ENCODE data around the gene PTAR1.
"Not testable (repeated sequence)": the region's sequence is repeated elsewhere in the genome, so short reads cannot be mapped to it uniquely, and the experiment has no call there.

The PTAR1 gene

GRCh38 chr9:69759421-69760277, at the start of gene PTAR1:
TSS of gene PTAR1 (minus strand) at chr9:69760011. CDS start at chr9:69759938, 73 bp downstream.
- DNase-seq, result peak; percentile 95

GRCh38 chr9:69809304-69809863, 49.6 kb upstream of the PTAR1 start:
- peak; percentile 31 for DNase-seq

- DNase-seq, result peak; percentile 44
Observed at GRCh38 chr9:69806627-69807026, 46.8 kb upstream of the PTAR1 start.

- DNase-seq, result peak; percentile 57
Observed at GRCh38 chr9:69805962-69806515, 46.2 kb upstream of the PTAR1 start.

DNA sequence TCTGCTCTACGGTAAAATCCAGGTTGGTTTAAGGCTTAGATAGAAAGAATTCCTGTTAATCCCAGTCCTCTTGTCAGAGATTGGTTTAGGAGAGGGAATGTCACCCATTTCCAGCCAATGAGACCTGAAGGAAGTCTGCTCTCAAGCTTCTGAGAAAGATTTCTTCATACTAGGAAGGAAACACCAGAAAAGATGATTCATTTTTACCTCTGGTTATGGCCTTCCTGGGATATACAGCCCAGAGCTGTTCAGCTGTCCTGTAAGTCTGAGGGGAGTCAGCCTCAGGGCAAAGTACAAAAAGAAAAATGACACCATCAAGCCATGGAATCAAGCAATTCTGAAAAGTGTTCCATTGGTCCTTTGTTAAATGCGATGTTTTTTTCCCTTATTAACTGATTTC, 42.2 kb upstream of the PTAR1 start:
- no peak for DNase-seq

DNA sequence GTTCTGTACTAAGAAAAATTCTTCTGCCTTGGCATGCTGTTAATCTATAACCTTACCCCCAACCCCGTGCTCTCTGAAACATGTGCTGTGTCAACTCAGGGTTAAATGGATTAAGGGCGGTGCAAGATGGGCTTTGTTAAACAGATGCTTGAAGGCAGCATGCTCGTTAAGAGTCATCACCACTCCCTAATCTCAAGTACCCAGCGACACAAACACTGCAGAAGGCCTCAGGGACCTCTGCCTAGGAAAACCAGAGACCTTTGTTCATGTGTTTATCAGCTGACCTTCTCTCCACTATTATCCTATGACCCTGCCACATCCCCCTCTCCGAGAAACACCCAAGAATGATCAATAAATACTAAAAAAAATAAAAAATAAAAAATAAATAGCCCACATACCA, 40.2 kb upstream of the PTAR1 start:
- DNase-seq, result not testable (repeated sequence)

GRCh38 chr9:69799521-69799920, 39.7 kb upstream of the PTAR1 start:
- not testable (repeated sequence) for DNase-seq

DNA sequence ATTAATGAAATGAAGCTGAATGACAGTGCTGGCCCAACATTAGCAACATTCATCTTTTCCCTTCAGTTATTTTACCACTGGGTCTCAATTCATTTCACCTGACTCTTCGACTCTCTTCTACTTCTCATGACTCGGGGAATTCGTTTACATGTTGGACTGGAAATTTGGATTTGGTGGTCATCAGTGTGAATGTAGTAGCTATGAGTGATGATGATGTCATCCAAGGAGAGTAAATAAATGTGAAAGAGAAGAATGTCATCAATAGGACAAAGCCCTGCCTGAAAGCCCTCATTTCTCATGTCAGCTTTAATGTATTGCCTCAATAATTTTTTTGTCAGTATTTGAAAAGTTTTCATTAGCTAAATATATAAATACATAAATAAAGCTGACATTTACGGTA, 38.9 kb upstream of the PTAR1 start:
- DNase-seq, result no peak

DNA sequence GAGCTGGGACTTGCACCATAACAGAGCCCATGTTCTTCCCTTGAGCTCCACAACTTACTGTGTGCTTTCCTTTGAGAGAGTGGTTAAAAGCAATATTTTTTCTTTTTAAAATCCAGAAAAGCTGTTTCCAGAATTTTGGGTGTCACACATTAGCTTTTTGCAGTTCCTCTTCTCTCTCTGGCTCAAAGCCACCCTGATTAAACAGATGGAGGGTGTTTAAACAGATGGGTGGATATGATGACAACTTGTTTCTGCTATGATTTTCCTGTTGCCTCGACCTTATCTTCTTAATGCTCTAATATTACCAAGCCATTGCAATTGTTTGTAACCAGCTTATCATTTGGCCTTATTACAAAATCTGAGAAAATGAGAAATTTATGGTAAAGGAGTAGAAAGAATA, 37.9 kb upstream of the PTAR1 start:
- peak; percentile 30 for DNase-seq

GRCh38 chr9:69794356-69794755, 34.5 kb upstream of the PTAR1 start:
- no peak for DNase-seq

DNA sequence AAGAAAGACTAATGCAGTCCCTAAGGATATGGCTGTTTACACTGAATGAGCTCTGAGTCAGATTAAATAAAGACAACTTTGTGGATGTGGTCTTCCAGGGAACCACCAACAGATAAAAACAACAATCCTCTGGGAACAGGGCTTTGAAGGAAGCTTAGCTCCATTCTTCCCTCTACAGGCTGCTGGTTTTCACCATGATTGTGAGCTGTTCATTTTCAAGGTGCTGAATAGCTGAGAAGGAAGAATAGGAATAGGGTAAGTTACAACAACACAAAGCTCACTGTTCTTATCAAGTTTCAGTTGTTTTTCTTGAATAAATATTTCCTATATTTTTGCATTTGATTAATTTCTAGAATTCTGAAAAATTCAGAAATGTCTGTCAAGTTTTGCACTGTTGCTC, 25.9 kb upstream of the PTAR1 start:
- DNase-seq, result no peak

GRCh38 chr9:69773258-69773657, 13.4 kb upstream of the PTAR1 start:
- no peak for DNase-seq

DNA sequence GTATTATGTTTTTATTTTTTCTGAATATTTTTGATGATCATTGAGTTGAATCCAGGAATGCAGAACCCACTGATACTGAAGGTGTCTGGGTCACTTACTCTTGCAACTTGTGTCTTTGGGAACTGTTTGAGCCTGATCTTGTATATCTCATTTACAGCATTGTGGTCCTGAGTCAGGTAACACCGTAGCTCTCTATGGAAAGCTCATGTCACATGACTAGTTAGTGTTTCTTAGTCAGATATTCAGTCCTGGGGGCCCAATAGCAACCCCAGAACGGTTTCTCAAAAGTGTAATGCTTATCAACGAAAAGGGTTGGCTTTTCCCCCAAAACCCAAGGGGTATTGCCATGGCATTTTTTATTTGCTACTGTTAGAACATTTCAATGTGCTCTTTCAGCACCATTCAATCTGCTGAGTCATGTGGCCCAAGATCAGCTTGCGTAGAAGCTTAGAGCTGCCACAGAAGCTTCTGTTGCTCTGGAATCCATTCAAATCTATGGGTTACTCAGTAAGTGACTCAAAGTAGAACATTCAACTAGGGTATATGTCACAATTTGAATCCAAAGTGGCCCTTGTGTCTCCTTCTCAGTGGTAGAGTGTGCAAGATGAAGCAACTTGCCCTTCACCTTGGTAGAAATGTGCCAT, 12.1 kb upstream of the PTAR1 start:
- DNase-seq, result peak; percentile 47

DNA sequence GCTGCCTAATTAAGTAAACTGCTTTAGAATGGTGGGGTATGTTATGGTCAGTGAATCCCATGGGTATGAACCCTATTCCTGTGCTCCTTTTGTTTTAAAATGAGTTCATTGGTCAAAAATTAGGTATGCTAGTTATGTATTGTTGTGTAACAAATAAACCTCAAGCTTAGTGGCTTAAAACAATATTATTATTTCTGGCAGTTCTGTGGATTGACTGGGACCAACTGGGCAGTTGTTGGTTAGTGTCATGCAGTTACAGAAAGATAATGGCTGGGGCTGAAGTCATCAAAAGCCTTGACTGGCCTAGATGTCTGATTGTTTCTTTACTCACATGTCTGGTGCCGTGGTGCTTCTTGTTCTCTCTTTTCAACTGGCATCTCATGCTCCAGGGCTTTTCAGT, 8.9 kb upstream of the PTAR1 start:
- no peak for DNase-seq

DNA sequence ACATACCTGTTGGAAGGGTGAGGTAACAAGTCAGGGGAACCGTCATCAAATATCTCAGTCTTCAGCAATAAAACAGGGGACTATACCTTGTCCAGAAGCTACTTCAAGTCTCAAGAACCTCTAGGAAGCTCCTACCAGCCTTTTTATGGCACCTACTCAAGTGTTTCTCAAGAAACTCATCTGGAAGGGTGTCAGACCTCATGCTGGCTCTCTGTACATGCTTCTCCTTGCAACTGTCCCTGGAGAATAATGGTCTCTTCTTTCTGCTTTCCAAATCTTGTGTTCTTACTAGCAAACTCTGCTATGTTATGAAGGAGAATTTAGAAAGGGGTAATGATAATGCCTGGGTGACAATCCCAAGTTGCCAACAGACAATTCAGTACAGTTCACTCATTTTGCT, 8.3 kb upstream of the PTAR1 start:
- no peak for DNase-seq

DNA sequence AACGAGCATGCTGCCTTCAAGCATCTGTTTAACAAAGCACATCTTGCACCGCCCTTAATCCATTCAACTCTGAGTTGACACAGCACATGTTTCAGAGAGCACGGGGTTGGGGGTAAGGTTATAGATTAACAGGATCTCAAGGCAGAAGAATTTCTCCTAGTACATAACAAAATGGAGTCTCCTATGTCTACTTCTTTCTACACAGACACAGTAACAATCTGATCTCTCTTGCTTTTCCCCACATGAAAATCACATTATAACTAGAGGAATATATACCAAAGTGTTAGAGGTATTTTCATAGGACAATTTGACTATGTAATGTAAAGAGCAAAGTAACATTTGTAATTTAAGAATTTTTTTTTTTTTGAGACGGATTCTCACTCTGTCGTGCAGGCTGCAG, 4.1 kb upstream of the PTAR1 start:
- not testable (repeated sequence) for DNase-seq

GRCh38 chr9:69762527-69762926, 2.7 kb upstream of the PTAR1 start:
- DNase-seq, result no peak

DNA sequence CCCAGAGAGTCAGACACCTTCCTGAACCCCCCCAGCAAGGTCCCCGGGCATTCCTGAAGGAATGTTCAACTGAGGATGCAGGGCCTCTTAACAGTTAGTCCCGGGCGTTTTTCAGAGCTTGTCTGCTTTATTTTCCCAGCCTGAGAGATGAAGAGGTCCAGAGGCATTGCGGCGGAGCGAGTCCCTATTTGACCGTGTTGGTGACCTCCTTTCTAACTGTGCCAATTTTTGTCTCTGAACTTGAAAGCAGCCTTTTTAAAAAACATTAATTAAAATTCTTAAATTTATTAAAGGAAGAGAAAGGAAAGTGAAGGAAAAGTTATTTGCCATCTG, 433 bp upstream of the PTAR1 start:
- DNase-seq, result no peak

- DNase-seq, result peak; percentile 42
Observed at GRCh38 chr9:69759021-69759420, 790 bp downstream of the PTAR1 start.

- DNase-seq, result peak; percentile 25
Observed at GRCh38 chr9:69757996-69758675, 1.7 kb downstream of the PTAR1 start.

- no peak for DNase-seq
Observed at GRCh38 chr9:69755205-69755604, 4.6 kb downstream of the PTAR1 start.

- DNase-seq, result no peak
Observed at GRCh38 chr9:69753830-69754229, 6.0 kb downstream of the PTAR1 start.

GRCh38 chr9:69750085-69750484, 9.7 kb downstream of the PTAR1 start:
- DNase-seq, result no peak
